ENCODE measurements around the gene CLPTM1L.

GRCh38 chr5:1392261-1392660 is 47.4 kb upstream of the CLPTM1L start:
- TF ChIP-seq CTCF (IDR thresholded peaks at IDR 0.05) (no peak), POLR2AphosphoS5 (IDR thresholded peaks at IDR 0.05) (no peak)

Data from sigmoid colon (tissue), 4 donors.